Measurements from ENCODE around the gene FDX2. TPM values are rescaled to one million over a fixed set of nuclear protein-coding genes. Genes with fewer than 3 reads are reported as not detected.

FDX2 gene
- total RNA-seq, 1 experiment from 2014 or later = 18.9 TPM

GRCh38 chr19:10292789-10293636 lies 22.8 kb downstream of the FDX2 start:
- TF ChIP-seq CTCF (IDR thresholded peaks at IDR 0.05; ENCODE audit: unreplicated experiment) = no peak
- Mint-ChIP-seq H3K27me3 (ENCODE audit: unreplicated experiment) (peaks cover 30% of the 10 kb centered on the region), H3K36me3 (ENCODE audit: insufficient read depth, unreplicated experiment) (peaks cover 46% of the 10 kb centered on the region), H3K9me3 (ENCODE audit: low read depth, unreplicated experiment) (no peaks in the 10 kb centered on the region), H3K27ac (ENCODE audit: unreplicated experiment) (peak overlapping the region; percentile 27), H3K4me3 (ENCODE audit: low read depth, unreplicated experiment) (peak overlapping the region; percentile 59), H3K4me1 (ENCODE audit: low read depth, unreplicated experiment) (peaks cover 15% of the 10 kb centered on the region)
- CTCF ChIA-PET = no interaction called here
- intact Hi-C loops (cut with micrococcal nuclease; ENCODE audit: unreplicated experiment) = no loop called here
- no TSS peak for BruUV-seq (replicated peaks)
- DNase-seq = no peak

- no TSS peak for BruUV-seq (replicated peaks)
- Mint-ChIP-seq H3K9me3 (ENCODE audit: low read depth, unreplicated experiment) (no peaks in the 10 kb centered on the region), H3K27ac (ENCODE audit: unreplicated experiment) (peak overlapping the region; percentile 16), H3K4me3 (ENCODE audit: low read depth, unreplicated experiment) (peak overlapping the region; percentile 59), H3K4me1 (ENCODE audit: low read depth, unreplicated experiment) (peaks cover 15% of the 10 kb centered on the region), H3K27me3 (ENCODE audit: unreplicated experiment) (peaks cover 30% of the 10 kb centered on the region), H3K36me3 (ENCODE audit: insufficient read depth, unreplicated experiment) (peaks cover 49% of the 10 kb centered on the region)
- DNase-seq = peak; percentile 89
- intact Hi-C loops (cut with micrococcal nuclease; ENCODE audit: unreplicated experiment) = no loop called here
- CTCF ChIA-PET = interaction anchor here (1.4 kb wide), 1 partner anchor 21 kb away, joined by 4 read pairs; the partner anchor contains the start of gene ICAM1
- TF ChIP-seq CTCF (IDR thresholded peaks at IDR 0.05; ENCODE audit: unreplicated experiment) = no peak
Observed at GRCh38 chr19:10292206-10292788, 23.5 kb downstream of the FDX2 start.

- no TSS peak for BruUV-seq (replicated peaks)
- intact Hi-C loops (cut with micrococcal nuclease; ENCODE audit: unreplicated experiment) = no loop called here
- H3K4me1 Mint-ChIP-seq (ENCODE audit: low read depth, unreplicated experiment) = peaks cover 15% of the 10 kb centered on the region
- CTCF ChIA-PET = interaction anchor here (0.6 to 1.4 kb wide), 3 partner anchors 21 to 33 kb away, joined by 3 to 4 read pairs (median 3); partner anchors contain the start of gene ICAM1
- no peak for DNase-seq
- no peak for TF ChIP-seq CTCF (IDR thresholded peaks at IDR 0.05; ENCODE audit: unreplicated experiment)
- peak overlapping the region; percentile 16 for H3K27ac Mint-ChIP-seq (ENCODE audit: unreplicated experiment)
- peaks cover 30% of the 10 kb centered on the region for H3K27me3 Mint-ChIP-seq (ENCODE audit: unreplicated experiment)
- peaks cover 49% of the 10 kb centered on the region for H3K36me3 Mint-ChIP-seq (ENCODE audit: insufficient read depth, unreplicated experiment)
- H3K9me3 Mint-ChIP-seq (ENCODE audit: low read depth, unreplicated experiment) = no peaks in the 10 kb centered on the region
- H3K4me3 Mint-ChIP-seq (ENCODE audit: low read depth, unreplicated experiment) = peak overlapping the region; percentile 59
Observed at GRCh38 chr19:10291554-10292205, 24.1 kb downstream of the FDX2 start.

- Mint-ChIP-seq H3K9me3 (ENCODE audit: low read depth, unreplicated experiment) (no peaks in the 10 kb centered on the region), H3K4me3 (ENCODE audit: low read depth, unreplicated experiment) (peak overlapping the region; percentile 59), H3K4me1 (ENCODE audit: low read depth, unreplicated experiment) (peaks cover 15% of the 10 kb centered on the region), H3K27ac (ENCODE audit: unreplicated experiment) (no peak overlapping the region), H3K27me3 (ENCODE audit: unreplicated experiment) (peaks cover 30% of the 10 kb centered on the region), H3K36me3 (ENCODE audit: insufficient read depth, unreplicated experiment) (peaks cover 49% of the 10 kb centered on the region)
- no TSS peak for BruUV-seq (replicated peaks)
- intact Hi-C loops (cut with micrococcal nuclease; ENCODE audit: unreplicated experiment) = no loop called here
- DNase-seq = peak; percentile 55
- TF ChIP-seq CTCF (IDR thresholded peaks at IDR 0.05; ENCODE audit: unreplicated experiment) = no peak
- CTCF ChIA-PET = interaction anchor here (0.6 to 1.4 kb wide), 3 partner anchors 20 to 32 kb away, joined by 3 to 4 read pairs (median 3); partner anchors contain the start of gene ICAM1
Observed at GRCh38 chr19:10290876-10291553, 24.8 kb downstream of the FDX2 start.

Data from Calu3 (cell line).